CD1c-positive myeloid dendritic cell (primary cell): ENCODE data around the gene HUWE1.

Experiments used
- DNase-seq: peaks from one replicate; pipeline ENCODE4 v3.0.0-alpha.2; 2016; ENCODE audit errors: extremely low spot score

The HUWE1 gene

GRCh38 chrX:53684415-53685192 lies 1.9 kb downstream of the HUWE1 start:
- no peak for DNase-seq

DNA sequence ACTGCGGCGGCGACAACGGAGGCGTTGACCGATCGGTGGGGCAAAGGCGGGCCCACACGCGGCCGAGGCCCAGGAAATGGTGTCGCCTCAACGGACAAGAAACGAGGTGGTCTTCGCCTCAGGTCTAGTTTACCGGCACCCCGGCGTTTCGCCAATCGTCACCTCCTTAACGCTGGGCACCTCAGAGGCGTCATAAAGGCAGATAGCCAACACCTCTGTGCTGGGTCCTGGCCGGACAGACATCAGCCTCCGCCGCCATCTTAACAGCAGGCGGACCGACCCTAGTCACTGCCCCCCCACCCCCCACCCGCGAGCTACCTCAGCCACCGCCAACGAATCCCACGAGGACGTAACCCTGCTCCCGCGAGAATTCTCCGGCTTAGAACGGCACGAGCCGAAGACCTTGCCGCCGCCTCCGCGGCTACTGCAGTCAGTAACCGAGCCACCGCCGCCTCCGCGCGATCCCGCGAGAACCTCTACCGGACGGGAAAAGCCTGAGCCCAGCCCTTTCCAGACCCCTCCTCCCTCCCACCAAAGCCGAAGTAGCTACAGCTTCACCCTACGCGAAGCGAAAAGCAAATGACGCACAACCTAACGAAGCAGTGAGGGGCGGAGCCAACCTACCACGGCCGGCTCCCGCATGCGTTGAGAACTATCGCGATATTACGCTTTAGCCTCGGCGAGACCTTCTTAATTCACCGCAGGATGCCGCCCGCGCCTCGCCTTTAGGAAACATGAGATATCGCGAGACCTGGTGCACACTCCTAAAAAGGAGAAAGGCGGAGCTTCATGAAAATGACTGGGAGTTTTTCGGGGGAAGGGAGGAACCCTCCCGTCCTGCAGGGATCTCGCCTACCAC lies 2.7 kb downstream of the HUWE1 start:
- peak; percentile 98 for DNase-seq

DNA sequence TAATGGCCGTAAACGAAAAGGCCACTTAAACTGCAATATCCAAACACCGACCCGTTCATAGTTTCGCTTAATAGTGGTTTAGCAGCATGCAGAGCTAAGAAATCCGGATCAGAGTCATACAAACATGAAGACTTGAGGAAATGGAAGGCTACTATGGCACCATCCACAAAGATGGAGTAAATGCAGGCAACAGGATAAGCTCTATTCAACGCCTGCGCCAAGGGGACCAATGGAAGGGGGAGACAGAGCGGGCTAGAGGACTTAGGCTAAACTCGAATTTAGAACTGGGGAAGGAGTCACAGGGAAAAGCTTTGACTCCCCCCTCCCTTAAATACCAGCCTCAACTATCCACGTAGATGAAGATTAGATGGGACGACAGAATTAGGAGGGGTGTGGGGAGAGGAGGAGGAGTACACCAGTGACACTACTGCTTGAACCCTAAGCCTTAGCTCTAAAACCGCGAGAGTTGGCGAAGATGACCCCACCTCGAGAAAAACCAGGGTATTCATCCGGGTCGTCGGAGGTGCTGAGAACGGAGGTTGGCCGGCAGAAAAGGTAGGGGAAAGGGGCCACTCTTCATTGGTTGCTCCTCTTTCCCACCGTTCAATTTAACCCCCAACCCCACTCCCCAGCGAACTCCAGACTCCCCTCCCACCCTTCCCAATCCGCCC lies 3.5 kb downstream of the HUWE1 start:
- peak; percentile 33 for DNase-seq

- no peak for DNase-seq
Observed at GRCh38 chrX:53681661-53682060, 4.9 kb downstream of the HUWE1 start.

DNA sequence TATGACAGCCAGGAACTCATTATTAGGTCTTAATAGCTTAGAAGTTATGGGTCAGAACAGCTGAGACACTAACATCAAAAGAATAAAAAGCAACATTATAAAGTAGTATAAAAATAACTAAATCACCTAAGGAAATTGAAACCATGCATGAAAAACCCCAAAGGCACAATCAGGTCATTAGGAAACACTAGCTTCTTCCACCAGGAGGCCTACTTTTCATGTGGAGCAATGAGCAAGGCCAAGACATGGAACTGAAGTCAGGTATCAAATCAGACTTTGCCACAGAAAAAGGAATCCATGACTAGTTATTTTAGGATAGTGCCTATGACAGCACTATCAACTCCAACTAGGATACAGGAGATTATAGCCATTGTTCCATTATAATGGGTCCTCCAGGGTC lies 7.9 kb downstream of the HUWE1 start:
- DNase-seq = peak; percentile 13

- no peak for DNase-seq
Observed at GRCh38 chrX:53677286-53677685, 9.2 kb downstream of the HUWE1 start.

DNA sequence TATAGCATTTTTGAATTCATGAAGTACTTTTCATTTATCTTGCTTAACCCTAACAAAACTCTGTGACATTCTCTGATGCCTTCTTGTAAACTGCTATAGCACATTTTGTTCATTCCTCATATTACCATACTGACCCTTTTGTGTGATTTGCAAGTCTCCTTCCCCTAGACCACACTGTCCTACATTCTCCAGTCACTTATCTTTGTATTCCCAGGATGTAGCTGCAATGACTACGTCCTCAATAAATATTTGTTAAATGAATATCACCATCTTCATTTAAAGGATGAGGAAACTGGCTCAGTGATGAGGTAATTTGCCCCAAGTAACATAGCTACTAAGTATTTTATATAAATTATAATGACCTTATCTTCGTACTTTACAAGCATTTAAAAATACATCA lies 11.9 kb downstream of the HUWE1 start:
- no peak for DNase-seq

DNA sequence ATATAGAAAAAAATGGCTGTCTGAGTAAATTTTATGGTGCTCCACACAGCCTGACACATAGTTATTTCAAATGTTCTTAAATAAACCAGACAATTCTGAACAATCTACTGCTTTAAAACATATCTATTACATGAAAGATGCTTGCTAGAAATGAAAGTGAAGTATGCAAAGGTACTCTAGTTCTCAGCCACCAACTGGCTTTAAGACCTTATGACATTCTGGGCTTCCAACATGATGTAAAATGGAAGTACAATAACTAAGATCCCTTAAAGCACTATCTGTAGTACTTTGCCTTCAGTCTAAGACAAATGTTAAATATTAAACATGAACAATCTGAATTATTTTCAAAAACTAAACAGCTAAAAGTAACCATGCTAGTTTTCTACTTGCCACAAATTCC lies 17.3 kb downstream of the HUWE1 start:
- DNase-seq = no peak

- DNase-seq = no peak
Observed at GRCh38 chrX:53666171-53666570, 20.3 kb downstream of the HUWE1 start.

DNA sequence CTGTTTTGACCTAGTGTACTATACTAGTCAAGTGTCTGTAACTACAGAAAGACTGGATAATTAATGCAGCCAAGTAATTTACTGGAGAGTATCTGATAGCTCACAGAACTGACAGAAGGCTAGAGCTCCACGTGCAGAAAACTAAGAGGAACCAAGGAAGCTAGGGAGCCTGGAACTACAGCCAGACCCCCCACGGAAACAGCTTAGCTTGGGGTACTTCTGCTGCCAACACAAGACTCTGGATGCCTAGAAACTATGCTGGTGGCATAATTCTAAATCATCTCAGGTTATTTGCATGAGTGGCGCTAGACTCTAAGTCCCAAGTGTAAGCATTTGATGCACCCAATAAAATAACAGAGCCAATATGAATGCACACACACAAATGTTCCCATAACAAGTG lies 26.5 kb downstream of the HUWE1 start:
- no peak for DNase-seq

DNA sequence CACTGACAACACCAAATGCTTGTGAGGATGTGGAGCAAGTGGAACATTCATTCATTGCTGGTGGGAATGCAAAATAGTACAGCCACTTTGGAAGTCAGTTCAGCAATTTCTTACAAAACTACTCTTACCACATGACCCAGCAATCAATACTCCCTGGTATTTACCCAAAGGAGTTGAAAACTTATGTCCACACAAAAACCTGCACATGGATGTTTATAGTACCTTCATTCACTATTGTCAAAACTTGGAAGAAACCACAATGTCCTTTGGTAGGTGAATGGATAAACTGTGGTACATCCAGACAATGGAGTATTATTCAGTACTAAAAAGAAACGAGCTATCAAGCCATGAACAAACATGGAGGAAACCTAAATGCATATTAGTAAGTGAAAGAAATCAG lies 27.5 kb downstream of the HUWE1 start:
- DNase-seq = no peak

DNA sequence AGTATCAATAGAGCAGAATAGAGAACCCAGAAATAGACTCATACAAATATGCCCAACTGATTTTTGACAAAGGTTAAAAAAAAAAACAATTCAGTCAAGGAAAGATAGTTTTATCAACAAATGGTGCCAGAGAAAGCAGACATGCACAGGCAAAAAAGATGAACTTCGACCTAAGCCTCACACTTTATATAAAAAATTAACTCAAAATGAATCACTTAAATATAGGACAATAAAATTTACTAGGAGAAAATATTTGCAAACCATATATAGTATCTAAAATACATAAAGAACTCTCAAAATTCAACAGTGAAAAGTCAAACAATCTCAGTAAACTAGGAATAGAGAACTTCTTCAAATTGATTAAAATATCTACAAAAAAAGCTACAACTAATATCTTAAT lies 29.7 kb downstream of the HUWE1 start:
- no peak for DNase-seq

- no peak for DNase-seq
Observed at GRCh38 chrX:53654376-53654775, 32.1 kb downstream of the HUWE1 start.

DNA sequence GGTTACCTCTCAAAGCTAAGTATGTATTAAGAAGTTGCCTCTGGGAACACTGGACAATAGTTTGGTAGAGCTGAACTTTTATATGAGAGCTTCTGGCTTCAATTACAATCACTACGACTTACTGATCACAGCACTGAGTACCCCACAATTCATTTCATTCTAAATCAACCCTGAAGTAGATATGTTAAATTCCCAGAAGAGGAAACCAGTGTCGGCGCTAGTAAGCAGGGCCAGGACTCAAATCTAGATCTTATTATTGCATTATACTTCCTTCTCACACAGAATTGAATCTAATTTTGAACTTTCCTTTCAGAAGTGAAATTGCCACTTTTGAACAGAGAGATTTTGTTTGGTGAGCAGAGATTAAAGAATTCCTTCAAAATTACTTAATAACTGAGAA lies 41.8 kb downstream of the HUWE1 start:
- no peak for DNase-seq

DNA sequence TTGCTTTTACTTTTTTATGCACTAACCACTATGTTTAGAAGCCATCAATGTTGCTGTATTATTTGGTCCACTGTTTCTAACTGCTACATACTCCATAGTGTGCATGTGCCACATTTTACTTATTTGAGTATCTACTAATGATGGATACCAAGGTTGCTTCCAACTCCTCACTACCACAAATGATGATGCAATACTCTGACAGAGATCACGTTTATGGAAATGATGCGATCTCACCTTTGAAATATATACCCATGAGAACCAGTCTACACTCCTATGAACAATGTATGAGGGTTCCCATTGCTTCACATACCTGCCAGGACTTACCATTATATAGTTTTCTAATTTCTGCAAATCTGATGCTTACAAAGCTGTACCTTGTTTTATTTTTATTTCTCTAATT lies 44.2 kb downstream of the HUWE1 start:
- DNase-seq = no peak

DNA sequence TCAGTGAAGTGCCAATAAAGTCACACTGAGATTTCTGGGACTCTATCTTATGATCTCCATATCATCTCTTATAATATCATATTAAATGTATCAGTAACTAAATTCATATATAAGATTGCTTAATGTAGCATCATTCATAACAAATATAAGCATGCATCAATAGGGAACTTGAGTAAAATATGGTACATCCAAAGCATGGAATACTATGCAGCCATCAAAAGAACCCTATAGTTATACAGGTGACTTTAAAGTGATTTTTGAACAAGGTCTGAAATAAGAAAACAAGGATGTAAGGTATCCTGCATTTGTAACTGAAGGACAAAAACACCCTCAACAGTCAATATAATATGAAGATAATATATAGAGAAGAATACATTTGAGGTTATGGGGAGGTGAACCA lies 47.3 kb downstream of the HUWE1 start:
- DNase-seq = no peak

DNA sequence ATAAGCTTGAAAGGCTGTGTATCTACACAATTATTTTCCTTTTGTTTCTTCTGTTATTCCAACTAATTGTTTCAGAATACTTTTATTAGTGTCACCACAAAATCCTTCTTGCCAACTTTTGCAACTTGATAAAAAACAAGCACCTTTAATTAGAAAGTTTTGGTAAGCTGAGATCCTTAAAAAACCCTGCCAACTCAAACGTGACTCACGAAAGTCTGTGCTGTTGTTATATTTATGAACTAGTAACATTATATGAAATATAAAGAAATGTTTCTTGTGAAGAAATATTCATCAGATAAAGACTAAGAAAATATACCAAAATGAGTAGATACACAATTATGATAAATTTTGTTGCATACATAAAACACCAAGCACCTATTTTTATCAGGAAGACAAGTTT lies 49.0 kb downstream of the HUWE1 start:
- DNase-seq = no peak

GRCh38 chrX:53631156-53631555 lies 55.4 kb downstream of the HUWE1 start:
- no peak for DNase-seq

GRCh38 chrX:53630261-53630660 lies 56.3 kb downstream of the HUWE1 start:
- DNase-seq = no peak

DNA sequence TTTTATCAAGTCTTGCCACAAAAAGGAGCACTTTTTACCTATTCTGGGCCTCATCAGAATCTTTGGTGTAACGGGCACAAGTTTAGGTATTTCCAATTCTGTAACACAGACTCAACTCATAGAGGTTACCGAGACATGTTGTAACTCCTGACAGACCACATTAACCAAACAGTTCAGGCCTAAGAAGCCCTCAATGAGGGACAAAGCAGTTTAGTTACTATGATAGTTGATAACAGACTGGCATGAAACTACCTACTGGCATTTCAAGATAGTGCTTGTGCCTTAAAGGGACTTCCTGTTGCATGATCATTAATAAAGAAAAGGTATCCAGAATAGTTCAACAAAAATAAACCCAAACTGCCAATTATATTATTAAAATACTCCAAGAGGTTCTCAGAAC lies 64.1 kb downstream of the HUWE1 start:
- no peak for DNase-seq

GRCh38 chrX:53621418-53621986 lies 65.0 kb downstream of the HUWE1 start:
- DNase-seq = no peak

GRCh38 chrX:53616946-53617345 lies 69.6 kb downstream of the HUWE1 start:
- no peak for DNase-seq
